ENCODE measurements around the gene TGFBR2. TPM values are rescaled to one million over a fixed set of nuclear protein-coding genes. Genes with fewer than 3 reads are reported as not detected.

Gene TGFBR2
- total and polyA plus RNA-seq, 10 of the 15 experiments (the other 5 are each of a cell fraction or from before 2014, with no cell fraction given), result 0.02 to 0.98 (median 0.18) TPM; not detected in 1

DNA sequence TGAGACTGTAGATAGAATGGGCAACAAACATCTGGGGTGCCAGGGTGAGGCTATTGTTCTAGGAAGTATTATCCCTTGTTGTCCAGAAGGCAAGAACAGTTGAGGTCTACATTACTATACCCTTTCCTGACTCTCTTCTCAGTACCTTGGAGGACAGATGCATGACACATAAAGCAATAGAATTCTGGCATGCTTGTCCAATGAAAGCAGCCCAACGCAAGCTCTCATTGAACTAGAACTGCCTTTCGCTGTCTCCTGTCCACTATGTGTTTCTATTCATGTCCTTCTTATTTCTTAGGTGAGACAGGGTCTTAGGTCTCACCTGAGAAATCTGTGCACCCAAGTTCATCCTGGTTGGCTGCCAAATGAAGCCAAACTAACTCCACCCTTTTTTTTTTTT, 68.6 kb downstream of the TGFBR2 start (continued):
- TF ChIP-seq, protein P1, sequence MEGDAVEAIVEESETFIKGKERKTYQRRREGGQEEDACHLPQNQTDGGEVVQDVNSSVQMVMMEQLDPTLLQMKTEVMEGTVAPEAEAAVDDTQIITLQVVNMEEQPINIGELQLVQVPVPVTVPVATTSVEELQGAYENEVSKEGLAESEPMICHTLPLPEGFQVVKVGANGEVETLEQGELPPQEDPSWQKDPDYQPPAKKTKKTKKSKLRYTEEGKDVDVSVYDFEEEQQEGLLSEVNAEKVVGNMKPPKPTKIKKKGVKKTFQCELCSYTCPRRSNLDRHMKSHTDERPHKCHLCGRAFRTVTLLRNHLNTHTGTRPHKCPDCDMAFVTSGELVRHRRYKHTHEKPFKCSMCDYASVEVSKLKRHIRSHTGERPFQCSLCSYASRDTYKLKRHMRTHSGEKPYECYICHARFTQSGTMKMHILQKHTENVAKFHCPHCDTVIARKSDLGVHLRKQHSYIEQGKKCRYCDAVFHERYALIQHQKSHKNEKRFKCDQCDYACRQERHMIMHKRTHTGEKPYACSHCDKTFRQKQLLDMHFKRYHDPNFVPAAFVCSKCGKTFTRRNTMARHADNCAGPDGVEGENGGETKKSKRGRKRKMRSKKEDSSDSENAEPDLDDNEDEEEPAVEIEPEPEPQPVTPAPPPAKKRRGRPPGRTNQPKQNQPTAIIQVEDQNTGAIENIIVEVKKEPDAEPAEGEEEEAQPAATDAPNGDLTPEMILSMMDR (IDR thresholded peaks at IDR 0.05 in 2 of 3, conservative IDR thresholded peaks at IDR 0.05 in 1 of 3; ENCODE audit: control insufficient read depth in 2 of 3, extremely low read depth in 1 of 3, insufficient read depth in 1 of 3, low read depth in 3 of 3, low read length in 3 of 3), result no peak

DNA sequence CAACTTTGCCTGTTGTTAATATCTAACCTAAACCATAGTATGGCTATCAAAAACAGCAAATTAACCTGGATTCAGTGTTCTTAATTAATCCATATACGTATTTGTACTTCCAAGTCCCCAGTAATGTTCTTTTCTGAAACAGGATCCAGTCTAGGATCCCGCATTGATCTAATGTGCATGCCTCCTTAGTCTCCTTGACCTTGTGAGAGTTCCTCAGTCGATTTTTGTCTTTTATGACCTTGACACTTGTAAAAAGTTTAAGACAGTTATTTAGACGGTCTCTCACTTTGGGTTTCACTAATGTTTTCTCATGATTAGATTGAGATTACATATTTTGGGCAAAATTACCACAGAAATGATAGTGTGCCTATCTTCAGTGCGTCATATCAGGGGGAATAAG, 69.4 kb downstream of the TGFBR2 start:
- no TSS peak for BruUV-seq (replicated peaks)
- no peaks in the 10 kb centered on the region for H3K36me3 ChIP-seq (ENCODE audit: control insufficient read depth in 2 of 2, insufficient read depth in 2 of 2, low read length in 1 of 2)
- WGBS (ENCODE audit: insufficient coverage, insufficient replicate concordance, low lambda C conversion rate, missing lambda C conversion rate), result 28% methylated on average over 5 of the region's 5 CpGs
- in situ Hi-C loops (cut with MboI) (no loop called here), intact Hi-C loops (cut with micrococcal nuclease; ENCODE audit: unreplicated experiment) (no loop called here)
- H3K4me2 ChIP-seq (ENCODE audit: control insufficient read depth, insufficient read depth), result no peak overlapping the region
- H3K27ac ChIP-seq (ENCODE audit: control insufficient read depth, insufficient read depth), result no peak overlapping the region
- no peaks in the 10 kb centered on the region for H3K79me2 ChIP-seq (ENCODE audit: control insufficient read depth, insufficient read depth, low read length)
- no peaks in the 10 kb centered on the region for H4K20me1 ChIP-seq (ENCODE audit: control insufficient read depth, insufficient read depth)
- RAD21 ChIA-PET (ENCODE audit: unreplicated experiment), result no interaction called here
- H3K27me3 ChIP-seq (replicated peaks in 1 of 2; ENCODE audit: control insufficient read depth in 2 of 2, insufficient read depth in 2 of 2, low read length in 1 of 2), result no peaks in the 10 kb centered on the region; a peak in 1 of 4 replicates
- H3K4me1 ChIP-seq (ENCODE audit: control insufficient read depth, insufficient read depth, low read length), result no peaks in the 10 kb centered on the region; the same call in 1 of the 2 replicates
- POLR2A ChIA-PET, result no interaction called here
- H2AFZ ChIP-seq (ENCODE audit: control insufficient read depth, low read depth, low read length), result no peak overlapping the region
- SMC1A ChIA-PET (ENCODE audit: uncharacterized antibody, unreplicated experiment), result no interaction called here
- no peak overlapping the region for H3K4me3 ChIP-seq
- H3K9ac ChIP-seq (ENCODE audit: control insufficient read depth, insufficient read depth, low read length), result no peak overlapping the region
- DNase-seq (ENCODE audit: low read depth, low spot score) (no peak), ATAC-seq (no peak), FAIRE-seq (no peak)
- H3K9me3 ChIP-seq (replicated peaks; ENCODE audit: control insufficient read depth, insufficient read depth, low read length), result no peaks in the 10 kb centered on the region; the same call in 2 of the 3 replicates
- CTCF ChIA-PET, result interaction anchor here (1.2 kb wide), 1 partner anchor 19 kb away, joined by 4 read pairs; no protein-coding TSS in a partner anchor
- TF ChIP-seq, protein P2, sequence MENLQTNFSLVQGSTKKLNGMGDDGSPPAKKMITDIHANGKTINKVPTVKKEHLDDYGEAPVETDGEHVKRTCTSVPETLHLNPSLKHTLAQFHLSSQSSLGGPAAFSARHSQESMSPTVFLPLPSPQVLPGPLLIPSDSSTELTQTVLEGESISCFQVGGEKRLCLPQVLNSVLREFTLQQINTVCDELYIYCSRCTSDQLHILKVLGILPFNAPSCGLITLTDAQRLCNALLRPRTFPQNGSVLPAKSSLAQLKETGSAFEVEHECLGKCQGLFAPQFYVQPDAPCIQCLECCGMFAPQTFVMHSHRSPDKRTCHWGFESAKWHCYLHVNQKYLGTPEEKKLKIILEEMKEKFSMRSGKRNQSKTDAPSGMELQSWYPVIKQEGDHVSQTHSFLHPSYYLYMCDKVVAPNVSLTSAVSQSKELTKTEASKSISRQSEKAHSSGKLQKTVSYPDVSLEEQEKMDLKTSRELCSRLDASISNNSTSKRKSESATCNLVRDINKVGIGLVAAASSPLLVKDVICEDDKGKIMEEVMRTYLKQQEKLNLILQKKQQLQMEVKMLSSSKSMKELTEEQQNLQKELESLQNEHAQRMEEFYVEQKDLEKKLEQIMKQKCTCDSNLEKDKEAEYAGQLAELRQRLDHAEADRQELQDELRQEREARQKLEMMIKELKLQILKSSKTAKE (IDR thresholded peaks at IDR 0.05; ENCODE audit: low read depth, poor library complexity, severe bottlenecking), result no peak
